HepG2 (cell line): ENCODE measurements around the gene CATSPERE. TPM values are rescaled to one million over a fixed set of nuclear protein-coding genes. Genes with fewer than 3 reads are reported as not detected.

Source experiments
- ATAC-seq: fragments of 200-7000 bp; cut with Tn5 transposase; 3 replicates; pipeline ENCODE4 v1.9.1; 2020; ENCODE audit warnings: mild to moderate bottlenecking, moderate library complexity
- BruUV-seq: library from RNA; stranded (reverse); fragments of 400-500 nt; replicated peaks from 2 replicates; lab custom pipeline; 2021; lab: Mats Ljungman, UMichigan
- CTCF ChIA-PET: fragments of 300-600 bp; formaldehyde crosslinking; extraction: SDS; loops from one replicate; lab custom pipeline; 2021; ENCODE audit warnings: low total read pairs, inconsistent platforms, low intra/inter-chr PET ratio; lab: Yijun Ruan, JAX
- POLR2A ChIA-PET: fragments of 350-600 bp; sonication (Branson Sonifier 250); formaldehyde crosslinking; loops from one replicate; lab custom pipeline; 2020; ENCODE audit warnings: antibody characterized with exemption, inconsistent platforms; lab: Yijun Ruan, JAX
- DNase-seq: peaks from one replicate; pipeline ENCODE4 v3.0.0-alpha.2; 2015; ENCODE audit warnings: low spot score
- FAIRE-seq: peaks from 3 replicates; lab custom pipeline; 2011; peaks lifted over from hg19 to GRCh38; lab: Jason Lieb, UNC
- H2AFZ ChIP-seq: one replicate; pipeline ENCODE4 v1.6.1; 2011; ENCODE audit warnings: low read length, inconsistent platforms
- H3K27ac ChIP-seq: fragments of 300-600 bp; 3 replicates; pipeline ENCODE4 v1.8.0; 2011; ENCODE audit warnings: mixed run types, mild to moderate bottlenecking, mixed read lengths, low read length, inconsistent platforms; ENCODE audit not compliant: insufficient read depth; ENCODE audit errors: extremely low read length
- H3K27me3 ChIP-seq, 2 experiments: fragments of 200-600 bp in 1 of 2; 2 replicates in 1 of 2; 3 replicates in 1 of 2; pipeline versions ENCODE4 v1.6.0 to v1.8.0; 2011; ENCODE audit warnings: low read length in 2 of 2, mild to moderate bottlenecking in 2 of 2, moderate library complexity in 2 of 2, inconsistent platforms in 1 of 2; ENCODE audit not compliant: insufficient read depth in 2 of 2, control insufficient read depth in 1 of 2
- H3K36me3 ChIP-seq, 2 experiments: fragments of 200-600 bp in 1 of 2; replicated peaks in 1 of 2; 2 replicates in 1 of 2; 3 replicates in 1 of 2; pipeline versions ENCODE4 v1.5.1 to v1.8.0; 2011; ENCODE audit warnings: low read length in 2 of 2, inconsistent platforms in 1 of 2; ENCODE audit not compliant: insufficient read depth in 2 of 2, control insufficient read depth in 1 of 2
- H3K4me1 ChIP-seq: 2 replicates; pipeline ENCODE4 v1.5.1; 2012; ENCODE audit warnings: low read length, inconsistent platforms; ENCODE audit not compliant: insufficient read depth
- H3K4me2 ChIP-seq: 2 replicates; pipeline ENCODE4 v1.6.0; 2011; ENCODE audit warnings: low read depth, low read length, inconsistent platforms
- H3K4me3 ChIP-seq, 3 experiments: fragments of 200-600 bp in 1 of 3; sonication (generic), shearing (Covaris generic) in 1 of 3; replicated peaks in 1 of 3; 2 replicates each; pipeline ENCODE4 v1.5.1; 2011 to 2016; ENCODE audit warnings: low read length in 3 of 3, inconsistent platforms in 2 of 3, low read depth in 2 of 3, mild to moderate bottlenecking in 2 of 3, control low read depth in 1 of 3, mixed read lengths in 1 of 3; ENCODE audit not compliant: insufficient read depth in 1 of 3
- H3K79me2 ChIP-seq: one replicate; pipeline ENCODE4 v1.6.1; 2011; ENCODE audit warnings: low read length, inconsistent platforms; ENCODE audit not compliant: insufficient read depth
- H3K9ac ChIP-seq: 2 replicates; pipeline ENCODE4 v1.6.0; 2011; ENCODE audit warnings: mild to moderate bottlenecking, low read depth, low read length, inconsistent platforms; ENCODE audit not compliant: insufficient read depth
- H3K9me3 ChIP-seq: 2 replicates; pipeline ENCODE4 v1.5.1; 2012; ENCODE audit warnings: mild to moderate bottlenecking, low read length
- H4K20me1 ChIP-seq: 2 replicates; pipeline ENCODE4 v1.6.0; 2011; ENCODE audit warnings: inconsistent platforms, mild to moderate bottlenecking, low read length, moderate library complexity; ENCODE audit not compliant: insufficient read depth
- MED8 ChIP-seq: sonication (generic); formaldehyde crosslinking; IDR thresholded peaks from 2 replicates; pipeline ENCODE4 v1.8.1; 2023; ENCODE audit warnings: mild to moderate bottlenecking, missing genetic modification reagents; ENCODE audit not compliant: insufficient replicate concordance
- MTA3 ChIP-seq: sonication (generic); formaldehyde crosslinking; IDR thresholded peaks from 2 replicates; pipeline ENCODE4 v1.4.0; 2020; ENCODE audit warnings: missing genetic modification reagents
- NR2C2 ChIP-seq: sonication (generic); formaldehyde crosslinking; IDR thresholded peaks from 2 replicates; pipeline ENCODE4 v1.4.0; 2020; ENCODE audit warnings: missing genetic modification reagents, mild to moderate bottlenecking, moderate library complexity, borderline replicate concordance
- SKI ChIP-seq: fragments of 450-650 bp; IDR thresholded peaks from one replicate; pipeline ENCODE4 v1.6.1; 2018; ENCODE audit warnings: mild to moderate bottlenecking; ENCODE audit not compliant: partially characterized antibody
- U2AF2 ChIP-seq: fragments of 200-400 bp; formaldehyde crosslinking; IDR thresholded peaks from 2 replicates; pipeline ENCODE4 v1.6.1; 2017; ENCODE audit warnings: low read depth, mild to moderate bottlenecking, low read length
- ZBTB8A ChIP-seq: sonication (generic); formaldehyde crosslinking; IDR thresholded peaks from 2 replicates; pipeline ENCODE4 v1.4.0; 2020; ENCODE audit warnings: mild to moderate bottlenecking, low read depth, missing genetic modification reagents, borderline replicate concordance
- ZNF33B ChIP-seq: sonication (generic); formaldehyde crosslinking; IDR thresholded peaks from 2 replicates; pipeline ENCODE4 v1.5.1; 2020; ENCODE audit warnings: mild to moderate bottlenecking, missing genetic modification reagents
- ZNF776 ChIP-seq: sonication (generic); formaldehyde crosslinking; IDR thresholded peaks from 2 replicates; pipeline ENCODE4 v1.4.0; 2020; ENCODE audit warnings: mild to moderate bottlenecking, missing genetic modification reagents
- in situ Hi-C: cut with HindIII; loops from 2 replicates; pipeline ENCODE4 v1.10.0; 2017; ENCODE audit warnings: low pct_unique_long_range_greater_than_20kb; ENCODE audit not compliant: extremely low pct_ligation_motif_present
- intact Hi-C: fragments of 100-400 bp; cut with micrococcal nuclease; formaldehyde crosslinking; loops from one replicate; pipeline ENCODE4 v1.10.0; 2022; ENCODE audit not compliant: unreplicated experiment
- polyA plus RNA-seq, 8 experiments: library from polyadenylated mRNA; depleted of rRNA in 3 of 8; stranded (reverse) in 7 of 8; unstranded in 1 of 8; fragments of >200 nt; fragmentation: Illumina TruSeq in 4 of 8; extraction: Trizol in 4 of 8; gene quantifications; 2 replicates each; pipeline versions ENCODE4 v1.2.1 to v1.2.3, GENCODE V29; 2011 to 2016; ENCODE audit warnings: low read depth in 4 of 8, missing spikeins in 1 of 8, mixed read lengths in 1 of 8; ENCODE audit not compliant: insufficient read depth in 1 of 8
- total RNA-seq, 5 experiments: library from RNA; depleted of rRNA; stranded (reverse); fragments of >200 nt; fragmentation: Illumina TruSeq; extraction: Trizol; gene quantifications; 2 replicates each; pipeline ENCODE4 v1.2.3, GENCODE V29; 2016; ENCODE audit warnings: low read depth in 1 of 5
- TF ChIP-seq, protein P1 (sequence below): sonication (generic); formaldehyde crosslinking; IDR thresholded peaks from 2 replicates; pipeline ENCODE4 v1.5.1; 2020; ENCODE audit warnings: mild to moderate bottlenecking, missing genetic modification reagents
- TF ChIP-seq, protein P2 (sequence below): sonication (generic); formaldehyde crosslinking; IDR thresholded peaks from 2 replicates; pipeline ENCODE4 v1.9.0; 2021; ENCODE audit warnings: missing genetic modification reagents, borderline replicate concordance
- TF ChIP-seq, protein P3 (sequence below): sonication (generic); formaldehyde crosslinking; IDR thresholded peaks from 2 replicates; pipeline ENCODE4 v1.4.0; 2020; ENCODE audit warnings: mild to moderate bottlenecking, missing genetic modification reagents

Gene CATSPERE
- total and polyA plus RNA-seq, 2 of the 13 experiments (the other 11 are each of a cell fraction or from before 2014, with no cell fraction given), result 0.34 to 0.51 TPM

DNA sequence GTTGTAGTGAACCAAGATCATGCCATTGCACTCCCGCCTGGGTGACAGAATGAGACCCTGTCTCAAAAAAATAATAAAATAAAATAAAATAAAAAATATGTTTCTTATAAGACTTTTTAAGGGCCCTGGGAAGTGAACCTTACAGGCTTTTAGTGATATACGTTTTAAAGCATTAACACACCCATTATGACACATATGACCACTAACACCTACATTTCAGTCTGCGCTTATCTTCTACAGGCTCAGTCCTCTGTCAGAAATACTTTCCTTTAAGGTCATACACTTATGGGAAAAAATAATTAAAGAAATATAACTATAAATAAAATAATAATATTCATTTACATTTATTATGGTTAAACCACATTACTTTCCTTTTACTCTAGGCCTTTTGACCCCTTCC lies 31.3 kb upstream of the CATSPERE start (continued):
- TF ChIP-seq, protein P1, sequence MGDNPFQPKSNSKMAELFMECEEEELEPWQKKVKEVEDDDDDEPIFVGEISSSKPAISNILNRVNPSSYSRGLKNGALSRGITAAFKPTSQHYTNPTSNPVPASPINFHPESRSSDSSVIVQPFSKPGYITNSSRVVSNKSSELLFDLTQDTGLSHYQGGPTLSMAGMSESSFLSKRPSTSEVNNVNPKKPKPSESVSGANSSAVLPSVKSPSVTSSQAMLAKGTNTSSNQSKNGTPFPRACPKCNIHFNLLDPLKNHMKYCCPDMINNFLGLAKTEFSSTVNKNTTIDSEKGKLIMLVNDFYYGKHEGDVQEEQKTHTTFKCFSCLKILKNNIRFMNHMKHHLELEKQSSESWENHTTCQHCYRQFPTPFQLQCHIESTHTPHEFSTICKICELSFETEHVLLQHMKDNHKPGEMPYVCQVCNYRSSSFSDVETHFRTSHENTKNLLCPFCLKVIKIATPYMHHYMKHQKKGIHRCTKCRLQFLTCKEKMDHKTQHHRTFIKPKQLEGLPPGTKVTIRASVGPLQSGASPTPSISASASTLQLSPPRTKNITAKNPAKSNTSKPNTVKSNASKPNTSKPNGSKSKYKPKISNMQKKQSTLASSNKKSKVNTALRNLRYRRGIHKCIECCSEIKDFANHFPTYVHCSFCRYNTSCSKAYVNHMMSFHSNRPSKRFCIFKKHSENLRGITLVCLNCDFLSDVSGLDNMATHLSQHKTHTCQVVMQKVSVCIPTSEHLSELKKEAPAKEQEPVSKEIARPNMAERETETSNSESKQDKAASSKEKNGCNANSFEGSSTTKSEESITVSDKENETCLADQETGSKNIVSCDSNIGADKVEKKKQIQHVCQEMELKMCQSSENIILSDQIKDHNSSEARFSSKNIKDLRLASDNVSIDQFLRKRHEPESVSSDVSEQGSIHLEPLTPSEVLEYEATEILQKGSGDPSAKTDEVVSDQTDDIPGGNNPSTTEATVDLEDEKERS, result no peak
- TF ChIP-seq, protein P2, sequence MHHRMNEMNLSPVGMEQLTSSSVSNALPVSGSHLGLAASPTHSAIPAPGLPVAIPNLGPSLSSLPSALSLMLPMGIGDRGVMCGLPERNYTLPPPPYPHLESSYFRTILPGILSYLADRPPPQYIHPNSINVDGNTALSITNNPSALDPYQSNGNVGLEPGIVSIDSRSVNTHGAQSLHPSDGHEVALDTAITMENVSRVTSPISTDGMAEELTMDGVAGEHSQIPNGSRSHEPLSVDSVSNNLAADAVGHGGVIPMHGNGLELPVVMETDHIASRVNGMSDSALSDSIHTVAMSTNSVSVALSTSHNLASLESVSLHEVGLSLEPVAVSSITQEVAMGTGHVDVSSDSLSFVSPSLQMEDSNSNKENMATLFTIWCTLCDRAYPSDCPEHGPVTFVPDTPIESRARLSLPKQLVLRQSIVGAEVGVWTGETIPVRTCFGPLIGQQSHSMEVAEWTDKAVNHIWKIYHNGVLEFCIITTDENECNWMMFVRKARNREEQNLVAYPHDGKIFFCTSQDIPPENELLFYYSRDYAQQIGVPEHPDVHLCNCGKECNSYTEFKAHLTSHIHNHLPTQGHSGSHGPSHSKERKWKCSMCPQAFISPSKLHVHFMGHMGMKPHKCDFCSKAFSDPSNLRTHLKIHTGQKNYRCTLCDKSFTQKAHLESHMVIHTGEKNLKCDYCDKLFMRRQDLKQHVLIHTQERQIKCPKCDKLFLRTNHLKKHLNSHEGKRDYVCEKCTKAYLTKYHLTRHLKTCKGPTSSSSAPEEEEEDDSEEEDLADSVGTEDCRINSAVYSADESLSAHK, result no peak
- TF ChIP-seq MED8, result no peak
- no peak for TF ChIP-seq ZNF776
- no peak for TF ChIP-seq ZBTB8A (CRISPR knock-in tag)

DNA sequence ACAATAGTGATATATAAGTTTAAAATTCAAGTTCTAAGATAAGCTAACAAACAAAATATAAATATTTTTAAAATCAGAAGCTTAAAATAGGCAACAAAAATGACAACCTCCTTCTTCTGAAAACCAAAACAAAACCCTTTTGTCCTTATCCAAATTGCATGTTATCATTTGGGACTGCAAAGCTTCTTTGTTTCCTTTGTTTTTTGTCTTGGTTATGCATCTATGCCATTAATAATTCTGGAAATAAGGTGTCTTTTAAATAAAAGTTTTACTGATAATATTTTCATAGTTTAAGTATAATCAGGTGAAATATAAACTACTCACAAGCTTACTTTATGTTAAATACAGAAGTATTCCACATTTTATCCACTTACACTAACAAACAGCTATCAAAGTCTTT lies 29.9 kb upstream of the CATSPERE start:
- no TSS peak for BruUV-seq
- H3K27ac ChIP-seq, result no peak overlapping the region
- no peak for ATAC-seq
- no peaks in the 10 kb centered on the region for H3K9me3 ChIP-seq
- no peak for FAIRE-seq
- CTCF ChIA-PET, result no interaction called here
- TF ChIP-seq ZNF33B (CRISPR knock-in tag), result no peak
- TF ChIP-seq SKI, result no peak
- TF ChIP-seq U2AF2, result no peak
- TF ChIP-seq, protein P3, sequence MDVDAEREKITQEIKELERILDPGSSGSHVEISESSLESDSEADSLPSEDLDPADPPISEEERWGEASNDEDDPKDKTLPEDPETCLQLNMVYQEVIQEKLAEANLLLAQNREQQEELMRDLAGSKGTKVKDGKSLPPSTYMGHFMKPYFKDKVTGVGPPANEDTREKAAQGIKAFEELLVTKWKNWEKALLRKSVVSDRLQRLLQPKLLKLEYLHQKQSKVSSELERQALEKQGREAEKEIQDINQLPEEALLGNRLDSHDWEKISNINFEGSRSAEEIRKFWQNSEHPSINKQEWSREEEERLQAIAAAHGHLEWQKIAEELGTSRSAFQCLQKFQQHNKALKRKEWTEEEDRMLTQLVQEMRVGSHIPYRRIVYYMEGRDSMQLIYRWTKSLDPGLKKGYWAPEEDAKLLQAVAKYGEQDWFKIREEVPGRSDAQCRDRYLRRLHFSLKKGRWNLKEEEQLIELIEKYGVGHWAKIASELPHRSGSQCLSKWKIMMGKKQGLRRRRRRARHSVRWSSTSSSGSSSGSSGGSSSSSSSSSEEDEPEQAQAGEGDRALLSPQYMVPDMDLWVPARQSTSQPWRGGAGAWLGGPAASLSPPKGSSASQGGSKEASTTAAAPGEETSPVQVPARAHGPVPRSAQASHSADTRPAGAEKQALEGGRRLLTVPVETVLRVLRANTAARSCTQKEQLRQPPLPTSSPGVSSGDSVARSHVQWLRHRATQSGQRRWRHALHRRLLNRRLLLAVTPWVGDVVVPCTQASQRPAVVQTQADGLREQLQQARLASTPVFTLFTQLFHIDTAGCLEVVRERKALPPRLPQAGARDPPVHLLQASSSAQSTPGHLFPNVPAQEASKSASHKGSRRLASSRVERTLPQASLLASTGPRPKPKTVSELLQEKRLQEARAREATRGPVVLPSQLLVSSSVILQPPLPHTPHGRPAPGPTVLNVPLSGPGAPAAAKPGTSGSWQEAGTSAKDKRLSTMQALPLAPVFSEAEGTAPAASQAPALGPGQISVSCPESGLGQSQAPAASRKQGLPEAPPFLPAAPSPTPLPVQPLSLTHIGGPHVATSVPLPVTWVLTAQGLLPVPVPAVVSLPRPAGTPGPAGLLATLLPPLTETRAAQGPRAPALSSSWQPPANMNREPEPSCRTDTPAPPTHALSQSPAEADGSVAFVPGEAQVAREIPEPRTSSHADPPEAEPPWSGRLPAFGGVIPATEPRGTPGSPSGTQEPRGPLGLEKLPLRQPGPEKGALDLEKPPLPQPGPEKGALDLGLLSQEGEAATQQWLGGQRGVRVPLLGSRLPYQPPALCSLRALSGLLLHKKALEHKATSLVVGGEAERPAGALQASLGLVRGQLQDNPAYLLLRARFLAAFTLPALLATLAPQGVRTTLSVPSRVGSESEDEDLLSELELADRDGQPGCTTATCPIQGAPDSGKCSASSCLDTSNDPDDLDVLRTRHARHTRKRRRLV (CRISPR knock-in tag), result no peak
- TF ChIP-seq NR2C2 (CRISPR knock-in tag), result no peak
- no peak for TF ChIP-seq MTA3 (CRISPR knock-in tag)
- H3K4me3 ChIP-seq, result no peak overlapping the region
- POLR2A ChIA-PET, result no interaction called here
- intact Hi-C loops (no loop called here), in situ Hi-C loops (no loop called here)
- peaks cover 9% of the 10 kb centered on the region for H3K4me1 ChIP-seq
- no peak overlapping the region for H3K9ac ChIP-seq
- no peak overlapping the region for H2AFZ ChIP-seq
- no peaks in the 10 kb centered on the region for H3K27me3 ChIP-seq
- H3K79me2 ChIP-seq, result no peaks in the 10 kb centered on the region
- H4K20me1 ChIP-seq, result no peaks in the 10 kb centered on the region
- DNase-seq, result no peak
- no peak overlapping the region for H3K4me2 ChIP-seq
- H3K36me3 ChIP-seq, result peaks cover 2 to 16% of the 10 kb centered on the region in 2 experiments; a peak in 4 of 5 replicates
